NCI-H526 (cell line): Measurements from ENCODE around the gene ADAM23.

Experiments
- DNase-seq, 2 experiments: peaks; one replicate each; lab custom pipeline; 2025; lab: John Stamatoyannopoulos, UW

The ADAM23 gene

DNA sequence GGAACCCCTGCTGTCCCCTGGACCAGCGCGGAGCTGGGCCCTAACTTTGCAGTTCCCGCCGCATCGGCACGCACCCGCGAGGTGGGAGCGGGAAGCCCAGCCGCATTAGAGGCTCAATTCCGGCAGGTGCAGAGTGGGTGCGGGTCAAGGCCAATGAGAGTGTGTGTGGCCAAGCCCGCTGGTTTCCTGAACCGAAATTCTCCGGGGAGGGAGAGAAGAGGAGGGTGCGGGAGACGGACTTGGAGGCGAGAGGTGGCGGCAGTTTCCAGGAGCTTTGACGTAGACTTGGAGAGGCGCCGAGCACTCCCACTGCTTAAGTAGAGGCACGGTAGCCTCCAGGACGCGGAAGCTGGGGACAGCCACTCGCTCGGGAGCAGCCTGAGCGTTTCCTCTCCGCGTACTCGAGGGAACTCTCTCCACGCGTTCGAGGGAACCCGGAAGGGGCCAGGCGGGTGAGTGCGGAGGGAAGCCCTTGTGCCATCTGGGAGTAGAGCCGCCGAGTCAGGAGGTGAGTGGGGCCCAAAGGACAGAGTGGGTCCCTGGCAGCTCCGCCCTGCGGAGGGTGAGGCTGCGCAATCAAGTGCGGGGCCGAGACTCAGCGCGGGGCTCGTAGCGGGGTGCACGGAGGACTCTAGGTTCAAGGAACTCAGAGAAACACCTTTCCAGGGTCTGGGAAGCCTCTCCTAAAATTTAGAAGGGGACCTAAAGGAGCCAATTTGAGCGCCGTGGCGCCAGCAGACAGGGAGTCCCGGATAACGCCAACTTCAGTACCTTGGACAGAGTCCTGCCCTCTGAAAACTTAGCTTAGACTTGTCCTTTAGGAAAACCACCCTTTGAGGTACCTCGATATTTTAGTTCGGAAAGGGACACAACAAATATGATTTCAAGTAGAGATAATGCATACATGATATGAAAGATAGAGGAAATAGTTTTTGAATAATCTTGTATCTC is 199.0 kb downstream of the ADAM23 start, which contains the start of gene FAM237A:
Gene FAM237A (plus strand): TSS at position 413 of the 951 bp plus-strand sequence. CDS start 1,750 bp downstream, outside the sequence.
- no peak for DNase-seq

DNA sequence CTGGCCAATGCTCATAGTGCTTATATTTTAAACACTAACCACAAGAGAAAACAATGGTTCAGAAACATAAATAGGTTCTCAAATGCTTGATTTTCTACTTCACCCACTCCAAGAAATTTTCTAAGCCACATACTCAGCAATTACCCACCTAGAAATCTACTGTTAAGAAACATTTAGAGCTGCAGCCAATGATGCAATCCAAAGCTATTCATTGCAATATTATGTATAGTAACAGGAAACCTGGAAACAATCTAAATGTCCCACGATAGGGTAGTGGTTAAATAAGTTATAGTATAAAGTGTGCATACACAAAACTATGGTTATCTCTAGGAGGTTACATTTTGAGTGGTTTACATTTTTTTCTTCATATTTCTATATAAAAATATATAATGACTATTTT is 204.7 kb downstream of the ADAM23 start:
- no peak for DNase-seq

DNA sequence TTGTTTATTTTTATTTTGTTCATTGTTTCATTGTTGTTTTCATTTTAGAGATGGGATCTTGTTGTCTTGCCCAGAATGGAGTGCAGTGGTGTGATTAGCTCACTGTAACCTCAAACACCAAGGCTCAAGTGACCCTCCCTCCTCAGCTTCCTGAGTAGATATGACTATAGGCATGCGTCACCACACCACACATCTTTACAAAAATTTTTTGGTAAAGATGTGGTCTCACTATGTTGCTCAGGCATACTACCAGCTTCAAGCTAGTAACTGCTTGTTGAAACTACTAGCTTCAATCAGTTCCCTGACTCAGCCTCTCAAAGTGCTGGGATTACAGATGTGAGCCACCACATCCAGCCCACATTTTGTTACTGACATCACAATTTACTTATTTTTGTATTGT is 213.8 kb downstream of the ADAM23 start:
- DNase-seq: no peak

DNA sequence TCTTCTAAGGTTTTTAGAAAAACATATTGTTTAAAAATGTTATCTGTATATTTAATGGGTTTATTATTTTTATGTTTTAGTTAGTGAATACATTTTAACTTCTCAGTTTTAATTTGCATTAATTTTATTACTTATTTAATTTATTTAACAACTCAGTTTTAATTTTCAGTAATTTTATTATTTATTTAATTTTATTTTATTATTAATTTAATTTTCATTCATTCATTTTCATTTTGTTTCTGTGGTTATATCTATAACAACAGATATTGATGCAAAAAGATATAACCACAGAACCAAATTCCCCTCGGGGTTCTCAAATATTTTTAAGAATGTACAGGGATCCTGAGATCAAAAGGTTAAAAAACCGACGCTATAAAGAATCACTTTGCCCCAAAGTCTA is 221.9 kb downstream of the ADAM23 start:
- DNase-seq: no peak
